HG03558 (cell line): ENCODE measurements around the gene ABI3.
A peak's percentile ranks its signal among the peaks of the same experiment; 100 is the strongest.

Experiments used
- ATAC-seq: cut with Tn5 transposase; IDR thresholded peaks from one replicate; pipeline ENCODE4 v1.9.1; 2021; ENCODE audit warnings: moderate number of reproducible peaks; ENCODE audit not compliant: unreplicated experiment; ENCODE audit errors: extremely low read depth

ABI3 gene

GRCh38 chr17:49224198-49224996 is 13.9 kb downstream of the ABI3 start:
- no peak for ATAC-seq

- no peak for ATAC-seq
These were observed 14.5 kb downstream of the ABI3 start for GRCh38 chr17:49224997-49225337.

GRCh38 chr17:49225554-49226236 is 15.2 kb downstream of the ABI3 start:
- ATAC-seq, result no peak

GRCh38 chr17:49226771-49227435 is 16.4 kb downstream of the ABI3 start:
- no peak for ATAC-seq

GRCh38 chr17:49227436-49228261 is 17.1 kb downstream of the ABI3 start:
- ATAC-seq, result no peak

- ATAC-seq, result no peak
These were observed 18.7 kb downstream of the ABI3 start for GRCh38 chr17:49229076-49229804.

GRCh38 chr17:49229805-49230600 is 19.5 kb downstream of the ABI3 start:
- no peak for ATAC-seq

- peak; percentile 79 for ATAC-seq
These were observed 20.4 kb downstream of the ABI3 start, which contains the start of gene PHOSPHO1 for GRCh38 chr17:49230636-49231562. TSS of gene PHOSPHO1 (minus strand) at chr17:49230787. CDS start at chr17:49226691, 4,096 bp downstream.

- no peak for ATAC-seq
These were observed 21.0 kb downstream of the ABI3 start for GRCh38 chr17:49231563-49231894.

- no peak for ATAC-seq
These were observed 24.1 kb downstream of the ABI3 start for GRCh38 chr17:49234509-49235080.

- no peak for ATAC-seq
These were observed 25.4 kb downstream of the ABI3 start for GRCh38 chr17:49235896-49236295.

- ATAC-seq, result no peak
These were observed 29.5 kb downstream of the ABI3 start for GRCh38 chr17:49239963-49240362.

GRCh38 chr17:49240619-49241018 is 30.1 kb downstream of the ABI3 start:
- no peak for ATAC-seq

- ATAC-seq, result no peak
These were observed 30.5 kb downstream of the ABI3 start for GRCh38 chr17:49241040-49241439.

- no peak for ATAC-seq
These were observed 31.3 kb downstream of the ABI3 start for GRCh38 chr17:49241692-49242397.

GRCh38 chr17:49242813-49243212 is 32.3 kb downstream of the ABI3 start:
- ATAC-seq, result no peak

GRCh38 chr17:49244839-49245238 is 34.3 kb downstream of the ABI3 start:
- no peak for ATAC-seq
